Effector CD4-positive, alpha-beta T cell (primary cell): ENCODE results near the gene RPL6.

Source experiments
- DNase-seq: peaks from one replicate; pipeline ENCODE4 v3.0.0-alpha.2; 2020

Gene RPL6

DNA sequence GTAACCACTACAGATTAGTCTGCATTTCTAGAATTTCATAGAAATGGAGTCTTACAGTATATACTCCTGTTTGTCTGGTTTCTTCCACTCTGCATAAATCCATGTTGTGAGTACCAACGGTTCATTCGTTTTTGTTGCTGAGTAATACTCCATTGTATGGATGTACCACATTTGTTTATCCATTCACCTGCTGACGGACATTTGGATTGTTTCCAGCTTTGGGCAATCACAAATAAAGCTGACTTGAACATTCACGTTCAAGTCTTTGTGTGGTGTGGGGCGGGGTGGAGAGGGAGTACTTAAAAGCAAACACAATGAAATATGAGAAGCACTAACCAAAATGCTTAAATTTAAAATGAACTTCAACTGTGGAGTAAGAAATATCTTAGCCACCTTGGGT is 34.3 kb downstream of the RPL6 start:
- DNase-seq: no peak

DNA sequence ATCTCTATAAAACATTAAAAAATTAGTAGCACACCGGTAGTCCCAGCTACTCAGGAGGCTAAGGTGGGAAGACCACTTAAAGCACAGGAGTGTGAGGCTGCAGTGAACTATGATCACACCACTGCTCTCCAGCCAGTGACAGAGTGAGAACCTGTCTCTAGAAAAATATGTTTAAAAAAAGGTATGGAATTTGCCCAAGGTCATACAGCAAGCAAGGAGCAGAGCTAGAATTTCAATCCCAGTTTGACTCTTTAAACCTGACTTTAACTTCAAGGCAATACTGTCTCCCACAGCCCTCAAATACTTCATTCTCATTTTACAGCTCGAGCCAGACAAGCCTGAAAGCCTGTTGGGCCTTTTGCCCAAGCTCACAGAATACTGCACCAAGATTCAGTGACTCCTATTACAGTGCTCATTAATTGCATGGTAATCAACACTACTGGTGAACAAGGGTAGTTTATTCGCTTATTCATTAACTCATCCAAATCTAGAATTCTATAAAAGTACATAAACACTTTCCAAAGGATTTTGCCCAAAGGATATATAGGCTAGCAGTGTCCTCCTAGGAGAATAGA is 35.2 kb downstream of the RPL6 start:
- DNase-seq: no peak

DNA sequence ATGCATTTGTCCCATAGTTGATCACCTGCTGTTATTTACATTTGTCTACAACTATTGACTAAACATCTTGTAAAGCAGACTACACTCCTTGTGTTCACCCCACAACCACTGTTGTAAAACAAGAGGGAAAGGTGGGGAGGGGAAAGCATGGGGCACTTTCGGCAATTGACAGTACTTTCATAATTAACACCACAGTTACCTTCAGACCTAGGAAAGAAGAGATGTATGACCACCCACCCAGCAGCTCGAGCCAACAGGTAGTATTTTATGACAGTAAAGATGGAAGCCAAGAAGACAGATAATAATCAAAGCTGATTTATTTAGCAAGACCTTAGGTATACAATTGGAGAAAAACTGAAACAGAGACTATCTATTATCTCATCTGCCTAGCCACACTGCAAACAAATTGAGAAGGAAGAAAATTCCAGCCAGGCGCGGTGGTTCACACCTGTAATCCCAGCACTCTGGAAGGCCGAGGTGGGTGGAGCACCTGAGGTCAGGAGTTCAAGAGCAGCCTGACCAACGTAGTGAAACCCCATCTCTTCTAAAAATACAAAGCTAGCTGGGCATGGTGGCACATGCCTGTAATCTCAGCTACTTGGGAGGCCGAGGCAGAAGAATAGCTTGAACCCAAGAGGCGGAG is 38.4 kb downstream of the RPL6 start:
- no peak for DNase-seq

DNA sequence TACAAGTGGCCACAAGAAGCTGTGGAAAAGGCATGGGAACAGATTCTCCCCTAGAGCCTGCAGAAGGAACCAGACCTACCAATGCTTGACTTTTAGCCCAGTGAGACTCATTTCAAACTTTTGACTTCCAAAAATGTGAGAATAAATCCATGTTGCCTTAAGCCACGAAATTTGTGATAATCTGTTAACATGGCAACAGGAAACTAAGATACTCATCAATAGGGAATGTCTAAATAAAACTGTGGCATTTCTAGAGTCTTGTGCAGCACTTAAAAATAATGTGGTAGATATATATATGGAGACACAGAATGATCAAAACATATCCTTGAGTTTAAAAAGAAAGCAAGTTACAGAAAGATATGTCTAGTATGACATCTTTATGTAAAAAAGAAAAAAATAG is 39.2 kb downstream of the RPL6 start:
- no peak for DNase-seq

DNA sequence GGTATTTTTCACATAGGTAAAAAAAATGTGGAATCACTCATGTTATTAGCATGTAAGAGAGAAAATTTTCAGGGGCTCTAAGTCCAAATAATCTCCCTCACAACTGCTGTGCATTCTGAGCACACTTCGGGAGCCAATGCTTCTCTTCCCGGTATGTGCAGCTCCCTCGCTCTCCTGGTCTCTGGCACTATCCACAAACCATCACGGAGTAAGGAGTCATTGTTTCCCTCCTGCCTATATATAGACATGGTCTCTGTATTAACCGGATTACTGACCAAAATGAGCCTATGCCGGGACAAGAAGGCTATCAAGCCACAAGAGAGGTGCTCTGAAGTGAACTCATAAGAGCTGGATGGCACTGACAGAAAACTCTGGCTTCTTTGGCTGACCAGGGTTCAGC is 40.5 kb downstream of the RPL6 start:
- no peak for DNase-seq

DNA sequence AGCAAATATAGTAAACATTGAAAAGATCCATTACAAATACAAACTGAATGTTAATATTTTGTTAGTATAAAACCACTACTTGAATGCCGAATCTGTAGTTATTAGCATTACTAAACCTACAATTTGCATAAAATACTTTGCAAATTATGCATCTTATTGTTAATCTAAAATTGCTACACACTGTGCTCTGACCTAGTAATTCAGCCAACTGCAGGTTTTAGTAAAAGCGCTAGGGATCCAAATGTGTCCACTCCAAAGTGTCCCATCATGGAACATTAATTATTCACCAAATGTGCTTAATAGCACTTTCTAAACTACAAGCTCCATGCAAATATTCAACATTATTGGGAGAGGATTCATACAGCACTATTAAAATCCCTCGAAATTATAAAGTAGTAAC is 41.4 kb downstream of the RPL6 start:
- DNase-seq: no peak

DNA sequence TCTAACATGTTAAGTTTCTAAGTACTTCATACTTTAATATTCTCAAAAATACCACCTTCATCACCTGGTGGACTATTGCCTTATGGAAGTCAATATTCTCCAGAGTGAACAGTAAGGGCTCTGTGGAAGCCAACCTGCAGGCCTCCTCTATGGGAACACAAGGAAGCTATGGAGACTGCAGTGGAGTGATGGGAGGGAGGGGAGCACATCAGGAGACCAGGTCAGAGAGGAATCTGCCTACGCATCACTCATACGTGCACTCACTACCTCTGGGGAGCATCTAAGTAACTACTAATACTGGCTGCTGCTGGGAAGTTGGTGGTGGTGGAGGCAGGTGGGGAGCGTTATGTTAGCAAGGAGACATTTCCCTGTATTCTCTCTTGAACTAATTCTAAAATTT is 47.1 kb downstream of the RPL6 start:
- no peak for DNase-seq

DNA sequence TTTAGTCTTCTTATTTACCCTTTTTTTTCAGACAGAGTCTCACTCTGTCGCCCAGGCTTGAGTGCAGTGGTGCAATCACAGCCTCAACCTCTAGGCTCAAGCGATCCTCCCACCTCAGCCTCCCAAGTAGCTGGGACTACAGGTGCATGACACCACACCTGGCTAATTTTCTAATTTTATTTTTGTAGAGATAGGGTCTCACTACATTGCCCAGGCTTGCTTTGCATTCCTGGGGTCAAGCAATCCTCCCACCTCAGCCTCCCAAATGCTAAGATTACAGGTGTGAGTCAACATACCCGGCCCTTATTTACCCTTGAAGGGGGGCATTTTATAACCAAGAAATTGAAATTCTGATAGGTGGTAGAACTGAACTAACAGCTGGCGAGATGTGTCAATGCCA is 48.1 kb downstream of the RPL6 start:
- DNase-seq: no peak

DNA sequence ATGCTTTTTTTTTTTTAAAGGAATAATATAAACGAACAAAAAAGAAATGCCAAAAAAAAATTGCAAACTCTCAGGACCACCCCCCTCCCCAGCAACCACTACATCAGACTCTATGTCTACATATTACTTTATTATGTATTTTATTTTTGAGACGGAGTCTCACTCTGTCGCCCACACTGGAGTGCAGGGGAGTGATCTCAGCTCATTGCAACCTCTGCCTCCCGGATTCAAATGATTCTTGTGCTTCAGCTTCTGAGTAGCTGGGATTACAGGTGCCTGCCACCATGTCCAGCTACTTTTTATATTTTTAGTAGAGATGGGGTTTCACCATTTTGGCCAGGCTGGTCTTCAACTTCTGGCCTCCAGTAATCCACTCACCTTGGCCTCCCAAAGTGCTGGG is 50.1 kb downstream of the RPL6 start:
- no peak for DNase-seq

DNA sequence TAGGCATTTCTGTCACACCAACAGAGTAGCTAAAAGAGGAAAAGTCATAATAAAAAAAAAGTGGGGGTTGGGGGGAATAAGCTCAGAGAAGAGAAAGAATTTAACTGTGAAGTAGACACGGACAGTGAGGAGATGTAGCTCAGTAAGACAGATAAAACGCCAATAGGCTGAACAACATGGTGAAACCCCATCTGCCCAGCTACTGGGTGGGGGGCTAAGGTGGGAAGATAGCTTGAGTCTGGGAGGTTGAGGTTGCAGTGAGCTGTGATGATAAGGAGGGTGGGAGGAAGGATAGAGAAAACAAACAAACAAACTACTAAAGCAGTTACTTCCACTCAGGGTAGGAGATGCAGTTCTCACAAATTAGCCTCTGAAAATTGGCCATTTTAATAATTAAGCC is 52.2 kb downstream of the RPL6 start:
- DNase-seq: no peak
